Fibroblast of lung (primary cell): ENCODE data around the gene SHROOM4. TPM values are rescaled to one million over a fixed set of nuclear protein-coding genes. Genes with fewer than 3 reads are reported as not detected.

Experiments used
- DNase-seq, 2 donors: peaks; one replicate each; pipeline versions ENCODE4 v3.0.0 to v3.0.0-alpha.2; 2010; ENCODE audit warnings: low read depth in 2 of 2
- H2AFZ ChIP-seq: 2 replicates; pipeline ENCODE4 v1.5.1; 2012; ENCODE audit warnings: low read length, control low read depth, inconsistent platforms
- H3K27ac ChIP-seq: 2 replicates; pipeline ENCODE4 v1.5.1; 2011; ENCODE audit warnings: low read length, control low read depth; ENCODE audit not compliant: insufficient read depth
- H3K27me3 ChIP-seq: 2 replicates; pipeline ENCODE4 v1.5.1; 2011; ENCODE audit warnings: mild to moderate bottlenecking, low read length; ENCODE audit not compliant: control insufficient read depth, insufficient read depth
- H3K36me3 ChIP-seq: 2 replicates; pipeline ENCODE4 v1.5.1; 2011; ENCODE audit warnings: low read length; ENCODE audit not compliant: control insufficient read depth, insufficient read depth
- H3K4me1 ChIP-seq: 2 replicates; pipeline ENCODE4 v1.5.1; 2011; ENCODE audit warnings: low read length; ENCODE audit not compliant: control insufficient read depth, insufficient read depth; ENCODE audit errors: extremely low read depth
- H3K4me2 ChIP-seq: 2 replicates; pipeline ENCODE4 v1.5.1; 2011; ENCODE audit warnings: low read length, control low read depth; ENCODE audit not compliant: insufficient read depth; ENCODE audit errors: extremely low read depth
- H3K4me3 ChIP-seq, 4 experiments: fragments of 200-600 bp in 1 of 4; sonication (generic) in 1 of 4; replicated peaks in 1 of 4; 2 replicates each; pipeline ENCODE4 v1.5.1; 2011 to 2016; ENCODE audit warnings: low read length in 4 of 4, low read depth in 3 of 4, mild to moderate bottlenecking in 3 of 4, control low read depth in 2 of 4, inconsistent platforms in 1 of 4, mixed read lengths in 1 of 4; ENCODE audit not compliant: insufficient read depth in 1 of 4; ENCODE audit errors: control extremely low read depth in 1 of 4
- H3K79me2 ChIP-seq: 2 replicates; pipeline ENCODE4 v1.5.1; 2012; ENCODE audit warnings: mild to moderate bottlenecking, low read length, inconsistent platforms; ENCODE audit not compliant: control insufficient read depth, insufficient read depth
- H3K9ac ChIP-seq: 2 replicates; pipeline ENCODE4 v1.5.1; 2011; ENCODE audit warnings: mild to moderate bottlenecking, low read length, control low read depth; ENCODE audit not compliant: insufficient read depth
- H3K9me3 ChIP-seq: 2 replicates; pipeline ENCODE4 v1.5.1; 2012; ENCODE audit warnings: low read depth, low read length; ENCODE audit not compliant: control insufficient read depth, insufficient read depth
- H4K20me1 ChIP-seq: 2 replicates; pipeline ENCODE4 v1.5.1; 2011; ENCODE audit warnings: low read length; ENCODE audit not compliant: control insufficient read depth, insufficient read depth; ENCODE audit errors: extremely low read depth
- CTCF ChIP-seq, 2 donors: IDR thresholded peaks in 1 of 2; conservative IDR thresholded peaks in 1 of 2; 1 replicate in 1 of 2; 2 replicates in 1 of 2; pipeline ENCODE4 v1.5.1; 2011 to 2012; ENCODE audit warnings: low read length in 2 of 2, control low read depth in 1 of 2, inconsistent platforms in 1 of 2, low read depth in 1 of 2, mild to moderate bottlenecking in 1 of 2
- EZH2 ChIP-seq: IDR thresholded peaks from 2 replicates; pipeline ENCODE4 v1.5.1; 2012; ENCODE audit warnings: low read length, control low read depth, mild to moderate bottlenecking; ENCODE audit errors: missing control alignments
- polyA minus RNA-seq: library from RNA; depleted of rRNA, polyadenylated mRNA; stranded (reverse); fragments of >200 nt; gene quantifications from 2 replicates; pipeline ENCODE4 v1.2.3, GENCODE V29; 2011; ENCODE audit warnings: low replicate concordance
- polyA plus RNA-seq, 2 donors: library from polyadenylated mRNA; depleted of rRNA in 1 of 2; stranded (reverse) in 1 of 2; unstranded in 1 of 2; fragments of >200 nt; gene quantifications; 2 replicates each; pipeline ENCODE4 v1.2.1, GENCODE V29; 2011 to 2012; ENCODE audit warnings: missing spikeins in 1 of 2
- total RNA-seq: library from RNA; depleted of rRNA; stranded (reverse); fragments of >200 nt; gene quantifications from 2 replicates; pipeline ENCODE4 v1.2.1, GENCODE V29; 2014

The SHROOM4 gene, protein sequence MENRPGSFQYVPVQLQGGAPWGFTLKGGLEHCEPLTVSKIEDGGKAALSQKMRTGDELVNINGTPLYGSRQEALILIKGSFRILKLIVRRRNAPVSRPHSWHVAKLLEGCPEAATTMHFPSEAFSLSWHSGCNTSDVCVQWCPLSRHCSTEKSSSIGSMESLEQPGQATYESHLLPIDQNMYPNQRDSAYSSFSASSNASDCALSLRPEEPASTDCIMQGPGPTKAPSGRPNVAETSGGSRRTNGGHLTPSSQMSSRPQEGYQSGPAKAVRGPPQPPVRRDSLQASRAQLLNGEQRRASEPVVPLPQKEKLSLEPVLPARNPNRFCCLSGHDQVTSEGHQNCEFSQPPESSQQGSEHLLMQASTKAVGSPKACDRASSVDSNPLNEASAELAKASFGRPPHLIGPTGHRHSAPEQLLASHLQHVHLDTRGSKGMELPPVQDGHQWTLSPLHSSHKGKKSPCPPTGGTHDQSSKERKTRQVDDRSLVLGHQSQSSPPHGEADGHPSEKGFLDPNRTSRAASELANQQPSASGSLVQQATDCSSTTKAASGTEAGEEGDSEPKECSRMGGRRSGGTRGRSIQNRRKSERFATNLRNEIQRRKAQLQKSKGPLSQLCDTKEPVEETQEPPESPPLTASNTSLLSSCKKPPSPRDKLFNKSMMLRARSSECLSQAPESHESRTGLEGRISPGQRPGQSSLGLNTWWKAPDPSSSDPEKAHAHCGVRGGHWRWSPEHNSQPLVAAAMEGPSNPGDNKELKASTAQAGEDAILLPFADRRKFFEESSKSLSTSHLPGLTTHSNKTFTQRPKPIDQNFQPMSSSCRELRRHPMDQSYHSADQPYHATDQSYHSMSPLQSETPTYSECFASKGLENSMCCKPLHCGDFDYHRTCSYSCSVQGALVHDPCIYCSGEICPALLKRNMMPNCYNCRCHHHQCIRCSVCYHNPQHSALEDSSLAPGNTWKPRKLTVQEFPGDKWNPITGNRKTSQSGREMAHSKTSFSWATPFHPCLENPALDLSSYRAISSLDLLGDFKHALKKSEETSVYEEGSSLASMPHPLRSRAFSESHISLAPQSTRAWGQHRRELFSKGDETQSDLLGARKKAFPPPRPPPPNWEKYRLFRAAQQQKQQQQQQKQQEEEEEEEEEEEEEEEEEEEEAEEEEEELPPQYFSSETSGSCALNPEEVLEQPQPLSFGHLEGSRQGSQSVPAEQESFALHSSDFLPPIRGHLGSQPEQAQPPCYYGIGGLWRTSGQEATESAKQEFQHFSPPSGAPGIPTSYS (N-terminal part only)
- total RNA-seq (0.50 and 0.51 TPM in 2 replicates), polyA plus RNA-seq (0.34 and 0.45 TPM in 2 replicates), polyA minus RNA-seq (1.2 and 1.4 TPM in 2 replicates)
- polyA plus RNA-seq (2012) = 0.21 and 0.30 TPM in 2 replicates

GRCh38 chrX:50813843-50814661 is at the start of gene SHROOM4:
Gene SHROOM4 (minus strand): TSS chrX:50814194. CDS start chrX:50814018, 176 bp downstream.
- Histone ChIP-seq H3K27me3 (no peaks in the 10 kb centered on the region), H3K9me3 (no peaks in the 10 kb centered on the region), H3K4me1 (no peaks in the 10 kb centered on the region), H2AFZ (peak within 1 kb of the TSS; percentile 73), H3K4me2 (peak within 1 kb of the TSS; percentile 59), H3K4me3 (peak within 1 kb of the TSS; percentile 28 to 57 (median 43)), H3K36me3 (no peaks in the 10 kb centered on the region), H3K27ac (peak within 1 kb of the TSS; percentile 51), H4K20me1 (no peaks in the 10 kb centered on the region), H3K79me2 (no peaks in the 10 kb centered on the region), H3K9ac (peak within 1 kb of the TSS; percentile 37)
- TF ChIP-seq EZH2 (no peak), CTCF (conservative IDR thresholded peaks at IDR 0.05 in 1 of 2, IDR thresholded peaks at IDR 0.05 in 1 of 2; ENCODE audit: low read depth in 1 of 2, low read length in 2 of 2) (no peak)
- DNase-seq = peak; percentile 47 to 77

DNA sequence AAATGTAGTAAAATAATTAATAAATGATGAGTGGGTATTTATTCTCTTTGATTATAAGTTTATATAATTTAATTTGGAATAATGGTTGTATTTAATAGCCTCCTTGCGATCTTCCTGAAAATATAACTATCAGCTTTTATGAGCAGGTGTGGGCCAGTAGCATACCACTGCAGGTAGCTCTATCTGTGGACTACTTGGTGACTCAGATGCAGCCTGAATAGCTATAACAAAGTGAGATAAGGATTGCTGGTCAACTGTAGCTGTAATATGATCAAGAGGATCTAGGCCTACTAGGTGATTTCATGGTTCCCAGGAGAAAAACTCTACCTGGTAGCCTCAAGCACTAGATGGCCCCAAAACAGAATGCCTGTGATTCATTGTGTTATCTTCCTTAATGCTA is 49.5 kb upstream of the SHROOM4 start:
- Histone ChIP-seq H3K9ac (no peak overlapping the region), H3K4me2 (no peak overlapping the region), H3K79me2 (no peaks in the 10 kb centered on the region), H3K36me3 (no peaks in the 10 kb centered on the region), H3K4me1 (no peaks in the 10 kb centered on the region), H2AFZ (no peak overlapping the region), H4K20me1 (no peaks in the 10 kb centered on the region), H3K9me3 (no peaks in the 10 kb centered on the region), H3K27ac (no peak overlapping the region), H3K27me3 (no peaks in the 10 kb centered on the region), H3K4me3 (no peak overlapping the region)
- no peak for DNase-seq
- no peak for TF ChIP-seq EZH2
- no peak for TF ChIP-seq CTCF (conservative IDR thresholded peaks at IDR 0.05 in 1 of 2, IDR thresholded peaks at IDR 0.05 in 1 of 2; ENCODE audit: low read depth in 1 of 2, low read length in 2 of 2)
